ENCODE measurements around the gene OXGR1.
A peak's percentile ranks its signal among the peaks of the same experiment; 100 is the strongest.
"Not testable (repeated sequence)": the region's sequence is repeated elsewhere in the genome, so short reads cannot be mapped to it uniquely, and the experiment has no call there.

Gene OXGR1

GRCh38 chr13:96984051-96984508, 10.2 kb downstream of the OXGR1 start:
- peak; percentile 49 for TF ChIP-seq CTCF (conservative IDR thresholded peaks at IDR 0.05; ENCODE audit: low read depth, low read length)
- Histone ChIP-seq H4K20me1 (ENCODE audit: insufficient read depth) (no peaks in the 10 kb centered on the region), H3K79me2 (ENCODE audit: insufficient read depth, low read depth) (no peaks in the 10 kb centered on the region), H3K4me1 (ENCODE audit: low read depth, poor library complexity, severe bottlenecking) (peaks cover 13% of the 10 kb centered on the region), H3K36me3 (ENCODE audit: insufficient read depth) (no peaks in the 10 kb centered on the region), H3K9ac (peak overlapping the region; percentile 25; the same call in 1 of the 2 replicates), H3K4me2 (peak overlapping the region; percentile 67), H2AFZ (ENCODE audit: low read depth) (peak overlapping the region; percentile 53), H3K27ac (peak overlapping the region; percentile 69), H3K4me3 (IDR thresholded peaks at IDR 0.05; ENCODE audit: insufficient read depth, low read depth, low read length) (no peak overlapping the region), H3K27me3 (ENCODE audit: insufficient read depth, low read depth) (no peaks in the 10 kb centered on the region)

GRCh38 chr13:96982672-96983071, 11.6 kb downstream of the OXGR1 start:
- no peaks in the 10 kb centered on the region for H3K79me2 ChIP-seq (ENCODE audit: insufficient read depth, low read depth)
- H3K4me1 ChIP-seq (ENCODE audit: low read depth, poor library complexity, severe bottlenecking): peaks cover 13% of the 10 kb centered on the region
- H3K27me3 ChIP-seq (ENCODE audit: insufficient read depth, low read depth): no peaks in the 10 kb centered on the region
- H3K9ac ChIP-seq: no peak overlapping the region
- H4K20me1 ChIP-seq (ENCODE audit: insufficient read depth): no peaks in the 10 kb centered on the region
- no peak overlapping the region for H3K4me2 ChIP-seq
- TF ChIP-seq CTCF (conservative IDR thresholded peaks at IDR 0.05; ENCODE audit: low read depth, low read length): no peak
- no peak overlapping the region for H3K4me3 ChIP-seq (IDR thresholded peaks at IDR 0.05; ENCODE audit: insufficient read depth, low read depth, low read length)
- no peak overlapping the region; the same call in 1 of the 2 replicates for H2AFZ ChIP-seq (ENCODE audit: low read depth)
- H3K36me3 ChIP-seq (ENCODE audit: insufficient read depth): no peaks in the 10 kb centered on the region
- H3K27ac ChIP-seq: no peak overlapping the region

GRCh38 chr13:96979861-96980260, 14.4 kb downstream of the OXGR1 start:
- H3K27ac ChIP-seq; H3K4me2 ChIP-seq; H2AFZ ChIP-seq (ENCODE audit: low read depth); H4K20me1 ChIP-seq (ENCODE audit: insufficient read depth); H3K9ac ChIP-seq; H3K27me3 ChIP-seq (ENCODE audit: insufficient read depth, low read depth); H3K79me2 ChIP-seq (ENCODE audit: insufficient read depth, low read depth); H3K4me3 ChIP-seq (IDR thresholded peaks at IDR 0.05; ENCODE audit: insufficient read depth, low read depth, low read length); H3K36me3 ChIP-seq (ENCODE audit: insufficient read depth): not testable (repeated sequence)
- peaks cover 13% of the 10 kb centered on the region for H3K4me1 ChIP-seq (ENCODE audit: low read depth, poor library complexity, severe bottlenecking)

GRCh38 chr13:96968027-96968426, 26.2 kb downstream of the OXGR1 start:
- Histone ChIP-seq H4K20me1 (ENCODE audit: insufficient read depth) (no peaks in the 10 kb centered on the region), H3K9ac (no peak overlapping the region), H3K4me3 (IDR thresholded peaks at IDR 0.05; ENCODE audit: insufficient read depth, low read depth, low read length) (no peak overlapping the region), H3K4me1 (ENCODE audit: low read depth, poor library complexity, severe bottlenecking) (no peaks in the 10 kb centered on the region), H2AFZ (ENCODE audit: low read depth) (no peak overlapping the region), H3K79me2 (ENCODE audit: insufficient read depth, low read depth) (no peaks in the 10 kb centered on the region), H3K36me3 (ENCODE audit: insufficient read depth) (no peaks in the 10 kb centered on the region), H3K27ac (no peak overlapping the region), H3K4me2 (no peak overlapping the region), H3K27me3 (ENCODE audit: insufficient read depth, low read depth) (no peaks in the 10 kb centered on the region)
- TF ChIP-seq CTCF (conservative IDR thresholded peaks at IDR 0.05; ENCODE audit: low read depth, low read length): no peak

- Histone ChIP-seq H3K36me3 (ENCODE audit: insufficient read depth) (no peaks in the 10 kb centered on the region), H3K4me2 (peak overlapping the region; percentile 29; the same call in 1 of the 2 replicates), H3K9ac (no peak overlapping the region), H3K4me1 (ENCODE audit: low read depth, poor library complexity, severe bottlenecking) (no peaks in the 10 kb centered on the region), H2AFZ (ENCODE audit: low read depth) (peak overlapping the region; percentile 58; the same call in 1 of the 2 replicates), H3K27ac (no peak overlapping the region), H3K79me2 (ENCODE audit: insufficient read depth, low read depth) (no peaks in the 10 kb centered on the region), H3K27me3 (ENCODE audit: insufficient read depth, low read depth) (no peaks in the 10 kb centered on the region), H4K20me1 (ENCODE audit: insufficient read depth) (no peaks in the 10 kb centered on the region), H3K4me3 (IDR thresholded peaks at IDR 0.05; ENCODE audit: insufficient read depth, low read depth, low read length) (no peak overlapping the region)
- no peak; the same call in none of the 2 replicates for TF ChIP-seq CTCF (conservative IDR thresholded peaks at IDR 0.05; ENCODE audit: low read depth, low read length)
Observed at GRCh38 chr13:96967248-96967745, 27.0 kb downstream of the OXGR1 start.
